Hepatocyte (in vitro differentiated cells): Measurements from ENCODE around the gene USP22. TPM values are rescaled to one million over a fixed set of nuclear protein-coding genes. Genes with fewer than 3 reads are reported as not detected.
"Not testable (repeated sequence)": the region's sequence is repeated elsewhere in the genome, so short reads cannot be mapped to it uniquely, and the experiment has no call there.

Source experiments
- DNase-seq: peaks from one replicate; pipeline ENCODE4 v3.0.0-alpha.2; 2016; ENCODE audit warnings: low spot score
- H2AFZ ChIP-seq: fragments of 200-600 bp; sonication (generic); 2 replicates; pipeline ENCODE4 v1.6.0; 2016; ENCODE audit warnings: antibody characterized with exemption, mild to moderate bottlenecking
- H3K27ac ChIP-seq: fragments of 200-600 bp; sonication (generic); 2 replicates; pipeline ENCODE4 v1.5.1; 2016; ENCODE audit warnings: mild to moderate bottlenecking
- H3K27me3 ChIP-seq: fragments of 200-600 bp; sonication (generic); 2 replicates; pipeline ENCODE4 v1.6.1; 2016
- H3K36me3 ChIP-seq: fragments of 200-600 bp; sonication (generic); replicated peaks from 2 replicates; pipeline ENCODE4 v1.5.1; 2016; ENCODE audit warnings: low read depth; ENCODE audit not compliant: insufficient read depth
- H3K4me1 ChIP-seq: fragments of 200-600 bp; sonication (generic); 2 replicates; pipeline ENCODE4 v1.5.1; 2016; ENCODE audit warnings: mild to moderate bottlenecking, moderate library complexity; ENCODE audit not compliant: insufficient read depth
- H3K4me2 ChIP-seq: fragments of 200-600 bp; sonication (generic); 2 replicates; pipeline ENCODE4 v1.6.0; 2016
- H3K4me3 ChIP-seq: fragments of 200-600 bp; sonication (generic); 2 replicates; pipeline ENCODE4 v1.5.1; 2016; ENCODE audit warnings: mild to moderate bottlenecking
- H3K79me2 ChIP-seq: fragments of 200-600 bp; sonication (generic); 2 replicates; pipeline ENCODE4 v1.6.0; 2017; ENCODE audit warnings: mild to moderate bottlenecking
- H3K9me2 ChIP-seq: fragments of 200-600 bp; sonication (generic); replicated peaks from 2 replicates; pipeline ENCODE4 v1.6.0; 2017; ENCODE audit warnings: mild to moderate bottlenecking; ENCODE audit not compliant: insufficient read depth
- H3K9me3 ChIP-seq: fragments of 200-600 bp; sonication (generic); 2 replicates; pipeline ENCODE4 v1.5.1; 2016; ENCODE audit warnings: low read depth, mild to moderate bottlenecking
- H4K20me1 ChIP-seq: fragments of 200-600 bp; sonication (generic); 2 replicates; pipeline ENCODE4 v1.6.0; 2016; ENCODE audit warnings: mild to moderate bottlenecking; ENCODE audit not compliant: insufficient read depth, poor library complexity, severe bottlenecking
- CTCF ChIP-seq: fragments of 200-600 bp; sonication (generic); IDR thresholded peaks from 2 replicates; pipeline ENCODE4 v1.5.1; 2016; ENCODE audit warnings: antibody characterized with exemption, mild to moderate bottlenecking; ENCODE audit not compliant: poor library complexity
- EZH2 ChIP-seq: fragments of 200-600 bp; sonication (generic); IDR thresholded peaks from 2 replicates; pipeline ENCODE4 v1.6.1; 2016; ENCODE audit warnings: antibody characterized with exemption, mild to moderate bottlenecking, borderline replicate concordance
- EZH2phosphoT487 ChIP-seq: fragments of 200-600 bp; sonication (generic); IDR thresholded peaks from one replicate; pipeline ENCODE4 v1.6.1; 2018; ENCODE audit warnings: antibody characterized with exemption, mild to moderate bottlenecking, low read depth, moderate library complexity; ENCODE audit not compliant: unreplicated experiment, severe bottlenecking
- WGBS: methylation state at CpG from one replicate; pipeline ENCODE4 v1.1.6; 2016; ENCODE audit warnings: low lambda C conversion rate; ENCODE audit errors: missing lambda C conversion rate; 5-methylcytosine and 5-hydroxymethylcytosine counted together
- polyA plus RNA-seq: library from polyadenylated mRNA; unstranded; fragments of >200 nt; fragmentation: Nextera tagmentation; extraction: Ambion mirVana; gene quantifications from 2 replicates; pipeline ENCODE4 v1.2.1, GENCODE V29; 2016
- total RNA-seq: library from RNA; depleted of rRNA; stranded (reverse); fragments of >200 nt; gene quantifications from 2 replicates; pipeline ENCODE4 v1.2.3, GENCODE V29; 2014

Gene USP22
- total and polyA plus RNA-seq, 2 experiments from 2014 or later = 84.0 to 157 TPM

- Histone ChIP-seq H3K36me3 (no peaks in the 10 kb centered on the region), H3K27ac (no peak overlapping the region), H3K4me3 (no peak overlapping the region), H3K4me2 (no peak overlapping the region), H3K79me2 (no peaks in the 10 kb centered on the region), H2AFZ (no peak overlapping the region), H3K9me2 (no peaks in the 10 kb centered on the region), H3K27me3 (no peaks in the 10 kb centered on the region), H4K20me1 (no peaks in the 10 kb centered on the region), H3K9me3 (no peaks in the 10 kb centered on the region), H3K4me1 (peaks cover 3% of the 10 kb centered on the region)
- no peak for TF ChIP-seq EZH2
- TF ChIP-seq CTCF = no peak
- TF ChIP-seq EZH2phosphoT487 = no peak
- no peak for DNase-seq
- WGBS = 78% methylated on average over 7 of the region's 7 CpGs
These were observed 47.4 kb upstream of the USP22 start for GRCh38 chr17:21089933-21090901.

- no peak for TF ChIP-seq EZH2
- peaks cover 3% of the 10 kb centered on the region for H3K4me1 ChIP-seq
- H3K27me3 ChIP-seq = no peaks in the 10 kb centered on the region
- H3K4me3 ChIP-seq = no peak overlapping the region
- H3K36me3 ChIP-seq = no peaks in the 10 kb centered on the region
- DNase-seq = no peak
- no peaks in the 10 kb centered on the region for H4K20me1 ChIP-seq
- no peak overlapping the region for H3K27ac ChIP-seq
- H3K9me2 ChIP-seq = no peaks in the 10 kb centered on the region
- no peaks in the 10 kb centered on the region for H3K9me3 ChIP-seq
- 43% methylated on average over 1 of the region's 1 CpG for WGBS
- no peaks in the 10 kb centered on the region for H3K79me2 ChIP-seq
- no peak overlapping the region for H3K4me2 ChIP-seq
- H2AFZ ChIP-seq = no peak overlapping the region
These were observed 46.3 kb upstream of the USP22 start for GRCh38 chr17:21089145-21089544.

- H3K9me3 ChIP-seq = no peaks in the 10 kb centered on the region
- no peaks in the 10 kb centered on the region for H3K27me3 ChIP-seq
- WGBS = 96% methylated on average over 28 of the region's 32 CpGs
- no peaks in the 10 kb centered on the region for H3K79me2 ChIP-seq
- no peaks in the 10 kb centered on the region for H3K9me2 ChIP-seq
- H3K4me3 ChIP-seq = no peak overlapping the region
- TF ChIP-seq CTCF (no peak), EZH2phosphoT487 (no peak), EZH2 (no peak)
- H2AFZ ChIP-seq = no peak overlapping the region
- DNase-seq = no peak
- no peak overlapping the region for H3K27ac ChIP-seq
- no peaks in the 10 kb centered on the region for H3K36me3 ChIP-seq
- no peaks in the 10 kb centered on the region for H3K4me1 ChIP-seq
- no peak overlapping the region for H3K4me2 ChIP-seq
- H4K20me1 ChIP-seq = no peaks in the 10 kb centered on the region
These were observed 42.9 kb upstream of the USP22 start for GRCh38 chr17:21085707-21086106.

- H3K27ac ChIP-seq, H3K4me3 ChIP-seq, DNase-seq, H3K9me2 ChIP-seq, H3K4me2 ChIP-seq, H3K36me3 ChIP-seq, H2AFZ ChIP-seq, H3K9me3 ChIP-seq, H3K4me1 ChIP-seq, H3K27me3 ChIP-seq, H4K20me1 ChIP-seq, H3K79me2 ChIP-seq: not testable (repeated sequence)
- 100% methylated on average over 1 of the region's 1 CpG for WGBS
These were observed 42.5 kb upstream of the USP22 start for GRCh38 chr17:21085280-21085679.
